ENCODE measurements around the gene ARHGEF25. TPM values are rescaled to one million over a fixed set of nuclear protein-coding genes. Genes with fewer than 3 reads are reported as not detected.

Gene ARHGEF25
- total and polyA plus RNA-seq, 2 of the 13 experiments (the other 11 are each of a cell fraction or from before 2014, with no cell fraction given): 11.5 to 12.5 TPM

DNA sequence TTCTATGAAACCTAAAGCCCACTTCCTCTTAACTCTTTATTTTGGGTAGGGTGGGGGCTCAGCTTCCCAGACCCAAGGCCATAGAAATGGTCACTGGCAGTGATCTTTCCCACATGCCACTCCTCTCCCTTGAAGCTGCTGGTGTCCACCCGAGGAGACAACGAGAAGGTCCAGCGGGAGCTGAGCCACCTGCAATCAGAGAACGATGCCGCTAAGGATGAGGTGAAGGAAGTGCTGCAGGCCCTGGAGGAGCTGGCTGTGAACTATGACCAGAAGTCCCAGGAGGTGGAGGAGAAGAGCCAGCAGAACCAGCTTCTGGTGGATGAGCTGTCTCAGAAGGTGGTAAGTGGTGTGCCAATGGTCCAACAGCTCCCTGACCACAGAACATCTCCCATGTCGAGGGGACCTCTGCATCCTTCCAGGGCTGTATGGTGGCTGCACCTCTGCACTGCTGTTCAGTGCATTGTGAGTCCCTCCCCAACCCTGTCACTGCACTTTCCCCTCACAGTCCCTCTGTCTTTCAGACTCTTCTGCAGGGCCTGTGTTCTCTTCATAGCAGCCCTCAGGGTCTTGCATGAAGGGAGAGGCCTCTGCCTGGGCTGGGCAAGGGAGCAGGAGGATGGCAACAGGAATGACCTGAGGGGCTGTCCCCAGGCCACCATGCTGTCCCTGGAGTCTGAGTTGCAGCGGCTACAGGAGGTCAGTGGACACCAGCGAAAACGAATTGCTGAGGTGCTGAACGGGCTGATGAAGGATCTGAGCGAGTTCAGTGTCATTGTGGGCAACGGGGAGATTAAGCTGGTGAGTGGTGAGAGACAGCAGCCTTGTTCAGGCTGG is 39.1 kb upstream of the ARHGEF25 start:
- H3K27me3 ChIP-seq (ENCODE audit: control insufficient read depth in 1 of 2, insufficient read depth in 2 of 2, low read length in 2 of 2): no peaks in the 10 kb centered on the region
- no peaks in the 10 kb centered on the region for H4K20me1 ChIP-seq (ENCODE audit: insufficient read depth, low read length)
- FAIRE-seq: no peak
- H3K27ac ChIP-seq (ENCODE audit: extremely low read length, insufficient read depth, low read length): no peak overlapping the region
- ChIA-PET POLR2A (no interaction called here), CTCF (ENCODE audit: low intra/inter-chr PET ratio, low total read pairs) (no interaction called here)
- DNase-seq (ENCODE audit: low spot score): no peak
- intact Hi-C loops (cut with micrococcal nuclease; ENCODE audit: unreplicated experiment): no loop called here
- TF ChIP-seq KLF12 (CRISPR knock-in tag; IDR thresholded peaks at IDR 0.05; ENCODE audit: borderline replicate concordance) (no peak), POLR2AphosphoS5 (IDR thresholded peaks at IDR 0.05; ENCODE audit: low read depth, low read length) (no peak), TSC22D2 (CRISPR knock-in tag; IDR thresholded peaks at IDR 0.05; ENCODE audit: borderline replicate concordance) (no peak), ZNF598 (CRISPR knock-in tag; IDR thresholded peaks at IDR 0.05; ENCODE audit: borderline replicate concordance) (no peak), PAWR (CRISPR knock-in tag; IDR thresholded peaks at IDR 0.05; ENCODE audit: borderline replicate concordance) (no peak), ZNF780A (CRISPR knock-in tag; IDR thresholded peaks at IDR 0.05) (no peak), TBL1XR1 (IDR thresholded peaks at IDR 0.05; ENCODE audit: borderline replicate concordance, low read length, partially characterized antibody) (no peak)
- TF ChIP-seq, protein P1, sequence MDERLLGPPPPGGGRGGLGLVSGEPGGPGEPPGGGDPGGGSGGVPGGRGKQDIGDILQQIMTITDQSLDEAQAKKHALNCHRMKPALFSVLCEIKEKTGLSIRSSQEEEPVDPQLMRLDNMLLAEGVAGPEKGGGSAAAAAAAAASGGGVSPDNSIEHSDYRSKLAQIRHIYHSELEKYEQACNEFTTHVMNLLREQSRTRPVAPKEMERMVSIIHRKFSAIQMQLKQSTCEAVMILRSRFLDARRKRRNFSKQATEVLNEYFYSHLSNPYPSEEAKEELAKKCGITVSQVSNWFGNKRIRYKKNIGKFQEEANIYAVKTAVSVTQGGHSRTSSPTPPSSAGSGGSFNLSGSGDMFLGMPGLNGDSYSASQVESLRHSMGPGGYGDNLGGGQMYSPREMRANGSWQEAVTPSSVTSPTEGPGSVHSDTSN (CRISPR knock-in tag; IDR thresholded peaks at IDR 0.05): no peak
- in situ Hi-C loops (cut with HindIII; ENCODE audit: extremely low pct_ligation_motif_present, low pct_unique_long_range_greater_than_20kb): no loop called here
- WGBS (ENCODE audit: low lambda C conversion rate): 81% methylated on average over 12 of the region's 12 CpGs
- H3K36me3 ChIP-seq (replicated peaks in 1 of 2; ENCODE audit: control insufficient read depth in 1 of 2, insufficient read depth in 2 of 2, low read length in 2 of 2): no peaks in the 10 kb centered on the region; a peak in 1 of 5 replicates
- no TSS peak for BruUV-seq (replicated peaks)
- peaks cover 32% of the 10 kb centered on the region for H3K4me1 ChIP-seq (ENCODE audit: insufficient read depth, low read length)
- no peaks in the 10 kb centered on the region for H3K9me3 ChIP-seq (ENCODE audit: low read length)
- no peak overlapping the region for H3K9ac ChIP-seq (ENCODE audit: insufficient read depth, low read depth, low read length)
- no peak overlapping the region for H3K4me2 ChIP-seq (ENCODE audit: low read depth, low read length)
- no peak overlapping the region for H3K4me3 ChIP-seq (replicated peaks in 1 of 3; ENCODE audit: insufficient read depth in 1 of 3, low read depth in 2 of 3, low read length in 3 of 3)
- no peak for ATAC-seq
- H3K79me2 ChIP-seq (ENCODE audit: insufficient read depth, low read length): no peaks in the 10 kb centered on the region
- no peak overlapping the region for H2AFZ ChIP-seq (ENCODE audit: low read length)
